Measurements from ENCODE around the gene NFATC2IP.
"Not testable (repeated sequence)": the region's sequence is repeated elsewhere in the genome, so short reads cannot be mapped to it uniquely, and the experiment has no call there.

Gene NFATC2IP

GRCh38 chr16:28974437-28975157 lies 23.9 kb downstream of the NFATC2IP start, which contains the start of gene SPNS1:
TSS of gene SPNS1 (plus strand) at chr16:28974778. CDS start at chr16:28975152, 374 bp downstream.
- DNase-seq = peak; percentile 98

DNA sequence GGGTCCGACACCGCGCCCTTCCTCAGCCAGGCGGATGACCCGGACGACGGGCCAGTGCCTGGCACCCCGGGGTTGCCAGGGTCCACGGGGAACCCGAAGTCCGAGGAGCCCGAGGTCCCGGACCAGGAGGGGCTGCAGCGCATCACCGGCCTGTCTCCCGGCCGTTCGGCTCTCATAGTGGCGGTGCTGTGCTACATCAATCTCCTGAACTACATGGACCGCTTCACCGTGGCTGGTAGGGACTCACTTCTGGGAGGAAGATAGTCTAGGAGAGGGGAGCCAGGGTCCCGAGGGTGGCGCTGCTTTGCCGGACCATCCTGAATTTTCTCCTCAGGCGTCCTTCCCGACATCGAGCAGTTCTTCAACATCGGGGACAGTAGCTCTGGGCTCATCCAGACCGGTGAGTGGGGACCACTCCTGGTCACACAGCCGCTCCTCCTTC lies 24.4 kb downstream of the NFATC2IP start:
- DNase-seq = no peak

DNA sequence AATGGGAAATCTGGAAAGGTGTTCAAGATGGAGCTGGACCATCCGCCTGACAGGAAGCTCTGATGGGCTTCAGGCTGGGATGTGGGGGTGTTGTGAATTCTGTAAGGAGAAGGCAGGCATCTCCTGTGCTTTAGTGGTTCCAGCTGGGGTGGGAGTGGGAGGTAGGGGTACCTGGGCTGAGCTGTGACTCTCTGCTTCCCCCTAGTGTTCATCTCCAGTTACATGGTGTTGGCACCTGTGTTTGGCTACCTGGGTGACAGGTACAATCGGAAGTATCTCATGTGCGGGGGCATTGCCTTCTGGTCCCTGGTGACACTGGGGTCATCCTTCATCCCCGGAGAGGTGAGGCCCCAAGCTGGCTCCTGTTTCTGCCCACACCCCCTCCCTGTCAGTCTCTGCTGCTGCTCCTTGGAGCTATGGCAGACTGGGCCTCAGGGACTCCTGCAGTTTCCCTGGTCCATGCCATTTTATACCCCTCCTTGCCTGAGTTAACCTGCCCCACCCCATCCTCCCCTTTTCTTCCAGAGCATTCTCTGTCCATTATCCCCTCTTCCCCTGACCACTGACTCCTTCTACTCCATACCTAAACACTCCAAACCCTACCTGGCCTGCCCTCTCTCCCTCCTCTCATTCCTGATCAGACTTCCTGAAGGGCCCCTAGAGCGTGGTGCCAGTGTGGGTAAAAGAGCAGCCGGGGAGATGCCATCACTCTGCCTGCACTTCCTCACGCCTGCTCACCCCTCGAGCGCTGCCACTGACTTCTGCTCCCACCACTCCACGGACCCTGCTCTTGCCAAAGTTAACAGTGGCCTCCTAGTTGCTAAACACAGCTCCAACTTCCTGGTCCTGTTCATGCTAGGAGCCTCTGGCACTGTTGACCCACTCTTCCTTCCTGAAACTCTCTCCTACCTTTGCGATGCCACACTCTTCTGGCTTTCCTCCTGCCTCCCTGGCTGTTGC lies 27.2 kb downstream of the NFATC2IP start:
- no peak for DNase-seq

DNA sequence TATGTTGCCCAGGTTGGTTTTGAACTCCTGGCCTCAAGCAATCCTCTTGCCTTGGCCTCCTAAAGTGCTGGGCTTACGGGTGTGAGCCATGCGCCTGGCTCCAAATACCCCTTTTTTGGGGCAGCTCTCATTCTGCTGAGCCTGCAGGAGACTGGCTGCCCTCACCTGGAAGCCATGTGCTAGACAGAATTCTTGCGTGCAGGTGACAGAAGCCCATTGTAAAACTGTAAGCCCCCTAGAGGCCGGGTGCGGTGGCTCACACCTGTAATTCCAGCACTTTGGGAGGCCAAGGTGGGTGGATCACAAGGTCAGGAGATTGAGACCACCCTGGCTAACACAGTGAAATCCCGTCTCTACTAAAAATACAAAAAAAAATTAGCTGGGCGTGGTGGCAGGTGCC lies 29.6 kb downstream of the NFATC2IP start:
- not testable (repeated sequence) for DNase-seq

- no peak for DNase-seq
These were observed 30.2 kb downstream of the NFATC2IP start for GRCh38 chr16:28980929-28981328.

DNA sequence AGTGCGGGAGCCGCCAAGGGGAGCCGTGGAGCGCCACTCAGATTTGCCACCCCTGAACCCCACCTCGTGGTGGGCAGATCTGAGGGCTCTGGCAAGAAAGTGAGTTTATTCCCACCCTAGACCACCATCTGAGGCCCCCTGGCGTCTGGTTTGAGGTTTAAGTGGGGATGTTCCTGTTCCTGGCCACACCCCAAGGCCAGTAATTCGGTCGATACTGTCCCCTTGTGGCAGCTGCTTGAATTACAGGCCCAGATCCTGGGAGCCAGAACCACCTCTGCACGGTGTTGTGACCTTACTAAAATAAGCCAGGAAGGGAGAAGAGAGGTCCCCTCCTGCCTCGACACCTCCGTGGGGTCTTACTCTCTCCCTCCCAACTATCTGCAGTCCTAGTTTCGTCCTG lies 30.8 kb downstream of the NFATC2IP start:
- no peak for DNase-seq

DNA sequence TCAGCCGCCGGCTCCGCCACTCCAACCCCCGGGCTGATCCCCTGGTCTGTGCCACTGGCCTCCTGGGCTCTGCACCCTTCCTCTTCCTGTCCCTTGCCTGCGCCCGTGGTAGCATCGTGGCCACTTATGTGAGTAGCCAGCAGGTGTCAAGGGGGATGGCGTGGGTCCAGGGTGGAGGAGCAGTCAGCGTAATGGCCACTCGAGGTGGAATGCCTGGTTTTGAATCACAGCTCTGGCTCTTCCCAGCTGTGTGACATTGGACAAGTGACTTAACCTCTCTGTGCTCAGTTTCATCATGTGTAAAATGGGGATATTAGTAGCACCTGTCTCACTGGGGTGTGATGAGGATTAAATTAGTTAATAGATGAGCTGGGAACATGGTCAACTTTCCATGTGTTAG lies 31.7 kb downstream of the NFATC2IP start:
- DNase-seq = no peak

- DNase-seq = no peak
These were observed 32.2 kb downstream of the NFATC2IP start for GRCh38 chr16:28982949-28983348.

GRCh38 chr16:28983644-28984043 lies 32.9 kb downstream of the NFATC2IP start:
- no peak for DNase-seq

GRCh38 chr16:28984091-28984490 lies 33.4 kb downstream of the NFATC2IP start:
- DNase-seq = no peak

DNA sequence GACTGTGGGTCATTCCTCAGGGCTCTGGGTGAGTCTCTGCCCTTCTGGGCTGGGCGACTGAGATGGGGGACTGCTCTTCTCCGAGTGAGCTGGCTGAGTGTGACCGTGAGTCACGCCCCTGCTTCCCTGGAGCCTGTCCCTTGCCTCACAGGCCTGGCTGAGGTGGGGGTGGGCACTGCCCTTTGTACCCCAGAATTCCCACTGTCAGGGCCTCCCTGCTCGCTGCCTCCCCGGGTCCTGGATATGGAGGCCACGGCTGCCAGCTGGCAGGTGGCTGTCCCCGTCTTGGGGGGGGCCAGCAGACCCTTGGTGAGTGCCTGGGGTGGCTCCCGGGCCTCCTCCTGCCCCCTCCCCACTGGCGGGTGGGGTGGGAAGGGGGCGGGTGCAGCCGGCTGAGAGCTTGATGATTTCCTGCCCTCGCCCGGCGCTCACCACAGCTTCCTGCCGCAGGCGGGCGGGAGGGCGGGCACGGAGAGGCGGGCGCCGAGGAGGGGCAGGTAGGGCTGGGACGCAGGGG lies 33.9 kb downstream of the NFATC2IP start, which contains the start of gene LAT:
Gene LAT, plus strand, starts transcription at position 434 of the 517 bp plus-strand sequence. CDS start 366 bp downstream, outside the sequence.
- no peak for DNase-seq

DNA sequence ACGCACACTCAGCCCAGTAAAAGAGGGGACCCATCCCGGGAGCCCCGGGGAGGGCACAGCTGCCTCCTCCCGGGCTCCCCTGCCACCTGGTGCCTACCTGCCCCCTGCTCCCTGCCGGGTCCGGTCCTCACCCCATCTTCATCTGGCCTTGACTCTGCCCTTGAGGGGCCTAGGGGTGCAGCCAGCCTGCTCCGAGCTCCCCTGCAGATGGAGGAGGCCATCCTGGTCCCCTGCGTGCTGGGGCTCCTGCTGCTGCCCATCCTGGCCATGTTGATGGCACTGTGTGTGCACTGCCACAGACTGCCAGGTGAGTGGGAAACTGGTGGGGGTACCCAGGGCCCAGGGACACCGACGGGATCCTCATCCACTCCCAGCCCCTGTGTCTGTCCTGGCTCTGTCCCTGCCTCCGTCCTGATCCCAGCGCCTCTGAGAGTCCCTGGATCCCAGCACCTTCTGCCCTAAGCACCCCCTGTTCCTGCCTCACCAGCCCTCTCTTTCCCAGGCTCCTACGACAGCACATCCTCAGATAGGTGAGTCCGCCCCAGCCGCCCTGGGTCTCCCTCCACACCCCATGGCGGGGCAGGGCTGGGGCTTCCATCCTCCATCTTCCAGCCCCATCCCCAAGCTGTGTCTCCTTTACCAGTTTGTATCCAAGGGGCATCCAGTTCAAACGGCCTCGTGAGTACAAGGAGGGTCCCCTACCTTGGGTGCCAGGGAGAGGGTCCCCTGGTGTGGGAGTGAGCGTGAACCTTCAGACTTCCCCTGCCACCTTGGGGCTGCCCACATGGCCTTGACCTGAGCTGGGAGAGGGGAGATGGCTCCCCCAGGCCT lies 34.7 kb downstream of the NFATC2IP start:
- no peak for DNase-seq

- DNase-seq = no peak
These were observed 35.3 kb downstream of the NFATC2IP start for GRCh38 chr16:28986046-28986445.

GRCh38 chr16:28986492-28986891 lies 35.8 kb downstream of the NFATC2IP start:
- no peak for DNase-seq

- DNase-seq = no peak
These were observed 36.6 kb downstream of the NFATC2IP start for GRCh38 chr16:28987170-28987853.

DNA sequence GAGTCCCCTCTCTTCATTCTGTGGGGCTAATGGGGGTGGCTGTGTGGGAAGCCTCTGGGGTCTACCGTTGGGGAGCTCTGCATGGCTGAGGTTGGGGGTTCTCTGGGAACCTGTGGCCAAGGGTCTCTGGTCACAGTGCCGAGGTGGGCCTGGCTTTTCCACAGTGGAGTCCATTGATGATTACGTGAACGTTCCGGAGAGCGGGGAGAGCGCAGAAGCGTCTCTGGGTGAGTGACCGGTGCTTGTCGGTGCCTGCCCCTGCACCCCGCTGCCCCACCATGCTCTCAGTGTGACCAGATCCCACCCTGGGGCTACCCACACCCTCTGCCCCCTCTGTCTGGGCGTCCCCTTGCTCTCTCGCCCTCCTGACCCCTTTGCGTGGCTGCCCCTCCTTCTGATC lies 38.6 kb downstream of the NFATC2IP start:
- no peak for DNase-seq

- DNase-seq = no peak
These were observed 39.8 kb downstream of the NFATC2IP start for GRCh38 chr16:28990375-28991040.

GRCh38 chr16:28991687-28992086 lies 41.0 kb downstream of the NFATC2IP start:
- DNase-seq = no peak

- DNase-seq = no peak
These were observed 41.8 kb downstream of the NFATC2IP start for GRCh38 chr16:28992496-28992895.

DNA sequence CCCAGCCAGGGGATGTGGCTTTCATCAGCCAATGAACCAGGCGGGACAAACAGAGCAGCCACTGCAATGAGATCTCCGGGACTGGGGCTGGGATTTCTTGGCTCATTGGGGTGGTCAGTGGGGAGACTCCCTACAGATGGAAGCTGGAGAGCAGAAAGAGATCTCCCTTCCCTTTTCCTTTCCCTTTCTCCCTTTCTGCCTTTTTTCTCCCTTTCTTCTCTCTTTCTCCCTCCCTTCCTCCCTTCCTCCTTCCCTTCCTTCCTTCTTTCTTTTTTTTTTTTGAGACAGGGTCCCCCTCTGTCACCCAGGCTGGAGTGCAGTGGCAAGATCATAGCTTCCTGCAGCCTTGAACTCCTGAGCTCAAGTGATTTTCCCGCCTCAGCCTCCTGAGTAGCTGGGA lies 48.1 kb downstream of the NFATC2IP start:
- DNase-seq = no peak

GRCh38 chr16:28999577-28999976 lies 48.8 kb downstream of the NFATC2IP start:
- no peak for DNase-seq
